Panc1 (cell line): Measurements from ENCODE around the gene LRSAM1. TPM values are rescaled to one million over a fixed set of nuclear protein-coding genes. Genes with fewer than 3 reads are reported as not detected.
A peak's percentile ranks its signal among the peaks of the same experiment; 100 is the strongest.

Experiments
- ATAC-seq: fragments of 200-7000 bp; cut with Tn5 transposase; 2 replicates; pipeline ENCODE4 v1.9.1; 2020; ENCODE audit warnings: mild to moderate bottlenecking, moderate library complexity
- BruUV-seq: library from RNA; stranded (reverse); fragments of 400-500 nt; replicated peaks from 2 replicates; lab custom pipeline; 2021; lab: Mats Ljungman, UMichigan
- CTCF ChIA-PET: fragments of 300-600 bp; sonication (Branson Sonifier 250); formaldehyde crosslinking; loops from one replicate; lab custom pipeline; 2022; ENCODE audit warnings: antibody characterized with exemption; lab: Charles Lee
- POLR2A ChIA-PET: fragments of 300-600 bp; sonication (Branson Sonifier 250); formaldehyde crosslinking; loops from one replicate; lab custom pipeline; 2022; ENCODE audit warnings: antibody characterized with exemption; lab: Charles Lee
- DNase-seq: peaks from one replicate; pipeline ENCODE4 v3.0.0-alpha.2; 2010; ENCODE audit warnings: low read depth, low spot score
- H3K27ac ChIP-seq: 2 replicates; pipeline ENCODE4 v1.5.1; 2011; ENCODE audit warnings: mild to moderate bottlenecking, low read length, inconsistent platforms
- H3K27me3 ChIP-seq: fragments of 200-500 bp; sonication (Bioruptor generic); 2 replicates; pipeline ENCODE4 v1.6.0; 2014; ENCODE audit warnings: low read length, inconsistent platforms; ENCODE audit not compliant: control insufficient read depth, insufficient read depth
- H3K36me3 ChIP-seq: fragments of 200-500 bp; sonication (Bioruptor generic); 2 replicates; pipeline ENCODE4 v1.5.1; 2014; ENCODE audit warnings: inconsistent platforms, mild to moderate bottlenecking, low read length, moderate library complexity; ENCODE audit not compliant: control insufficient read depth, insufficient read depth
- H3K4me1 ChIP-seq: 2 replicates; pipeline ENCODE4 v1.5.1; 2011; ENCODE audit warnings: inconsistent platforms, mild to moderate bottlenecking, low read length, moderate library complexity; ENCODE audit not compliant: control insufficient read depth, insufficient read depth
- H3K4me3 ChIP-seq, 2 experiments: 2 replicates each; pipeline ENCODE4 v1.5.1; 2011 to 2012; ENCODE audit warnings: low read depth in 2 of 2, low read length in 2 of 2, mild to moderate bottlenecking in 2 of 2, inconsistent platforms in 1 of 2, moderate library complexity in 1 of 2
- H3K9me3 ChIP-seq: fragments of 200-500 bp; sonication (Bioruptor generic); 2 replicates; pipeline ENCODE4 v1.5.1; 2014; ENCODE audit warnings: low read depth, mild to moderate bottlenecking, inconsistent platforms, low read length, moderate library complexity; ENCODE audit not compliant: control insufficient read depth, insufficient read depth
- CTCF ChIP-seq: fragments of 450-650 bp; IDR thresholded peaks from 2 replicates; pipeline ENCODE4 v1.5.1; 2017; ENCODE audit warnings: mild to moderate bottlenecking
- POLR2AphosphoS5 ChIP-seq: IDR thresholded peaks from 2 replicates; pipeline ENCODE4 v1.6.1; 2012; ENCODE audit warnings: mild to moderate bottlenecking, low read depth, low read length, moderate library complexity
- REST ChIP-seq, 2 experiments: IDR thresholded peaks; 2 replicates each; pipeline ENCODE4 v1.6.1; 2011 to 2012; ENCODE audit warnings: low read depth in 2 of 2, control low read depth in 1 of 2, low read length in 1 of 2, mild to moderate bottlenecking in 1 of 2, moderate library complexity in 1 of 2; ENCODE audit not compliant: insufficient read depth in 1 of 2
- SIN3A ChIP-seq: IDR thresholded peaks from 2 replicates; pipeline ENCODE4 v1.6.1; 2012; ENCODE audit warnings: low read depth, mild to moderate bottlenecking, low read length, moderate library complexity, borderline replicate concordance; ENCODE audit not compliant: insufficient read depth
- TCF7L2 ChIP-seq: IDR thresholded peaks from 2 replicates; pipeline ENCODE4 v1.6.1; 2011; ENCODE audit warnings: mild to moderate bottlenecking, low read depth, low read length, inconsistent platforms
- in situ Hi-C: cut with HindIII; loops from 2 replicates; pipeline ENCODE4 v1.10.0; 2016; ENCODE audit warnings: low sequenced_read_pairs, low pct_unique_long_range_greater_than_20kb
- intact Hi-C: fragments of 100-400 bp; cut with micrococcal nuclease; formaldehyde crosslinking; loops from one replicate; pipeline ENCODE4 v1.10.0; 2022; ENCODE audit not compliant: unreplicated experiment
- total RNA-seq: library from RNA; stranded (reverse); gene quantifications from one replicate; pipeline ENCODE4 v1.2.1, GENCODE V29; 2021; ENCODE audit not compliant: unreplicated experiment

Gene LRSAM1
- total RNA-seq, 1 experiment from 2014 or later = 15.4 TPM

- no peak for DNase-seq
- CTCF ChIA-PET = interaction anchor here (0.6 to 1.0 kb wide), 2 partner anchors 13 to 311 kb away, joined by 4 to 5 read pairs; no protein-coding TSS in a partner anchor
- H3K9me3 ChIP-seq = no peaks in the 10 kb centered on the region
- ATAC-seq = no peak
- in situ Hi-C loops (no loop called here), intact Hi-C loops (no loop called here)
- H3K27me3 ChIP-seq = no peaks in the 10 kb centered on the region
- no peak overlapping the region for H3K27ac ChIP-seq
- H3K4me3 ChIP-seq = no peak overlapping the region
- H3K4me1 ChIP-seq = peaks cover 8% of the 10 kb centered on the region
- POLR2A ChIA-PET = interaction anchor here (0.6 to 0.7 kb wide), 2 partner anchors 65 to 363 kb away, joined by 3 to 11 read pairs; no protein-coding TSS in a partner anchor
- TF ChIP-seq CTCF = no peak
- TF ChIP-seq TCF7L2 = no peak
- no peak for TF ChIP-seq REST (IDR thresholded peaks at IDR 0.05; ENCODE audit: insufficient read depth in 1 of 2, low read depth in 2 of 2, low read length in 1 of 2)
- no peak for TF ChIP-seq POLR2AphosphoS5
- no peak for TF ChIP-seq SIN3A
- BruUV-seq = no TSS peak
- H3K36me3 ChIP-seq = no peaks in the 10 kb centered on the region
These were observed 39.4 kb downstream of the LRSAM1 start for GRCh38 chr9:127490535-127491230.

- TF ChIP-seq CTCF (no peak), SIN3A (no peak), REST (IDR thresholded peaks at IDR 0.05; ENCODE audit: insufficient read depth in 1 of 2, low read depth in 2 of 2, low read length in 1 of 2) (no peak), TCF7L2 (no peak), POLR2AphosphoS5 (no peak)
- no peaks in the 10 kb centered on the region for H3K27me3 ChIP-seq
- no peak for DNase-seq
- no peaks in the 10 kb centered on the region for H3K36me3 ChIP-seq
- POLR2A ChIA-PET = no interaction called here
- ATAC-seq = 0 out of 2 replicates have a peak, but pooled peaks have one; percentile 6
- H3K27ac ChIP-seq = no peak overlapping the region
- peaks cover 10% of the 10 kb centered on the region for H3K4me1 ChIP-seq
- H3K4me3 ChIP-seq = no peak overlapping the region
- CTCF ChIA-PET = no interaction called here
- in situ Hi-C loops = no loop called here
- H3K9me3 ChIP-seq = no peaks in the 10 kb centered on the region
- no TSS peak for BruUV-seq
- intact Hi-C loops = no loop called here
These were observed 40.2 kb downstream of the LRSAM1 start for GRCh38 chr9:127491516-127491915.
